DND-41 (cell line): ENCODE results near the gene SLC12A7.

Source experiments
- EZH2 ChIP-seq: IDR thresholded peaks from 3 replicates; pipeline ENCODE4 v1.6.1; 2012; ENCODE audit warnings: borderline replicate concordance, low read depth, mild to moderate bottlenecking, moderate library complexity, low read length, inconsistent platforms; ENCODE audit not compliant: severe bottlenecking
- TF ChIP-seq, protein P1 (sequence below): IDR thresholded peaks from 2 replicates; pipeline ENCODE4 v1.5.1; 2012; ENCODE audit warnings: borderline replicate concordance, low read length, moderate library complexity, mild to moderate bottlenecking; ENCODE audit not compliant: poor library complexity, severe bottlenecking; ENCODE audit errors: extremely low read depth

GRCh38 chr5:1085391-1085790, 26.5 kb downstream of the SLC12A7 start:
- TF ChIP-seq, protein P1, sequence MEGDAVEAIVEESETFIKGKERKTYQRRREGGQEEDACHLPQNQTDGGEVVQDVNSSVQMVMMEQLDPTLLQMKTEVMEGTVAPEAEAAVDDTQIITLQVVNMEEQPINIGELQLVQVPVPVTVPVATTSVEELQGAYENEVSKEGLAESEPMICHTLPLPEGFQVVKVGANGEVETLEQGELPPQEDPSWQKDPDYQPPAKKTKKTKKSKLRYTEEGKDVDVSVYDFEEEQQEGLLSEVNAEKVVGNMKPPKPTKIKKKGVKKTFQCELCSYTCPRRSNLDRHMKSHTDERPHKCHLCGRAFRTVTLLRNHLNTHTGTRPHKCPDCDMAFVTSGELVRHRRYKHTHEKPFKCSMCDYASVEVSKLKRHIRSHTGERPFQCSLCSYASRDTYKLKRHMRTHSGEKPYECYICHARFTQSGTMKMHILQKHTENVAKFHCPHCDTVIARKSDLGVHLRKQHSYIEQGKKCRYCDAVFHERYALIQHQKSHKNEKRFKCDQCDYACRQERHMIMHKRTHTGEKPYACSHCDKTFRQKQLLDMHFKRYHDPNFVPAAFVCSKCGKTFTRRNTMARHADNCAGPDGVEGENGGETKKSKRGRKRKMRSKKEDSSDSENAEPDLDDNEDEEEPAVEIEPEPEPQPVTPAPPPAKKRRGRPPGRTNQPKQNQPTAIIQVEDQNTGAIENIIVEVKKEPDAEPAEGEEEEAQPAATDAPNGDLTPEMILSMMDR = no peak
- no peak for TF ChIP-seq EZH2
